NB4 (cell line): ENCODE data around the gene CPEB2.

Experiments used
- DNase-seq: peaks from one replicate; pipeline ENCODE4 v3.0.0; 2010; ENCODE audit warnings: low read depth
- H3K4me3 ChIP-seq: one replicate; pipeline ENCODE4 v1.5.1; 2011; ENCODE audit warnings: mild to moderate bottlenecking, low read depth, low read length, moderate library complexity
- MAX ChIP-seq: IDR thresholded peaks from 2 replicates; pipeline ENCODE4 v1.6.1; 2011; ENCODE audit warnings: low read depth, low read length
- MYC ChIP-seq: IDR thresholded peaks from 2 replicates; pipeline ENCODE4 v1.6.1; 2011; ENCODE audit warnings: low read depth, low read length
- POLR2A ChIP-seq: IDR thresholded peaks from 2 replicates; pipeline ENCODE4 v1.6.1; 2011; ENCODE audit warnings: mild to moderate bottlenecking; ENCODE audit not compliant: insufficient read length; ENCODE audit errors: extremely low read depth
- TF ChIP-seq, protein P1 (sequence below): IDR thresholded peaks from one replicate; pipeline ENCODE4 v1.5.1; 2012; ENCODE audit warnings: low read depth, low read length

CPEB2 gene

DNA sequence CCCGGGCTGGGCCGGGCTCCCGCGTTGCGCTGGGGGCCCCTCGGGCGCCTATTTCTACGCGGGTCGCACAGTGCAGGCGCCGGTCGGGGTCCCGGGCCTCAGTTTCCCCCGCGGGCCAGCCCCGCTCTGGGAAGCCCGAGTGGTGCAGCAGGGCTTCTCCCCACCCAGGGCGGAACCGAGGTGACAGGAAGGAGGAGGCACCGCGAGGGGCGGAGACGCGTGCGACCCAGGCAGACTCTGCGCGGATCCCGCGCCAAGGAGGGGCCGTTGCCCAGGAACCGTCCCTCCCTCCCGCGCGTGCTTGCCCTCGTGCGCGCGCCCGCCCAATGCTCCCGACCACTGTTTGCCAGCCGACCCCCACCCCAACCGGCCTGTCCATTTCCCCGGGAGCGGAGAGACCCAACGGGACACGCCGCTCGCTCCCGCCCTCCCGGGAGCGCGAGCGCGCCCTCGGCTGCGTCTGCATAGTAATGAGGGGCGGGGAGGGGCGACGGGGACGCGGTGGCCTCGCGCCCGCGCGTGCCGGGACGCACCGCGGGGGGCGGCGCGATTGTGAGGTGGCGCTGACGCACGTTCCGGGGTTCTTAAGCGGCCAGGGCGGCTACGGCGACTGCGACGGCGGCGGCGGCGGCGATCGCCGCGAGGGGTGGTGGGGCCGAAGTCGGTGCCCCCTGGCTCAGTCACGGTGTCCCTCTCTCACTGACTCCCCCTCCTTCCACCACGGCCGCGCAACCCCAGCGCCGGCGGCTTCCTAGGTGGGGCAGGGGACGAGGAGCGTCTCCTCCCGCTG, at the start of gene CPEB2:
Gene CPEB2 (plus strand): TSS at position 613 of the 790 bp plus-strand sequence. CDS start 193 bp downstream, outside the sequence.
- TF ChIP-seq MYC (peak; percentile 79), MAX (peak; percentile 78), POLR2A (peak; percentile 87)
- TF ChIP-seq, protein P1, sequence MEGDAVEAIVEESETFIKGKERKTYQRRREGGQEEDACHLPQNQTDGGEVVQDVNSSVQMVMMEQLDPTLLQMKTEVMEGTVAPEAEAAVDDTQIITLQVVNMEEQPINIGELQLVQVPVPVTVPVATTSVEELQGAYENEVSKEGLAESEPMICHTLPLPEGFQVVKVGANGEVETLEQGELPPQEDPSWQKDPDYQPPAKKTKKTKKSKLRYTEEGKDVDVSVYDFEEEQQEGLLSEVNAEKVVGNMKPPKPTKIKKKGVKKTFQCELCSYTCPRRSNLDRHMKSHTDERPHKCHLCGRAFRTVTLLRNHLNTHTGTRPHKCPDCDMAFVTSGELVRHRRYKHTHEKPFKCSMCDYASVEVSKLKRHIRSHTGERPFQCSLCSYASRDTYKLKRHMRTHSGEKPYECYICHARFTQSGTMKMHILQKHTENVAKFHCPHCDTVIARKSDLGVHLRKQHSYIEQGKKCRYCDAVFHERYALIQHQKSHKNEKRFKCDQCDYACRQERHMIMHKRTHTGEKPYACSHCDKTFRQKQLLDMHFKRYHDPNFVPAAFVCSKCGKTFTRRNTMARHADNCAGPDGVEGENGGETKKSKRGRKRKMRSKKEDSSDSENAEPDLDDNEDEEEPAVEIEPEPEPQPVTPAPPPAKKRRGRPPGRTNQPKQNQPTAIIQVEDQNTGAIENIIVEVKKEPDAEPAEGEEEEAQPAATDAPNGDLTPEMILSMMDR: no peak
- peak within 1 kb of the TSS; percentile 85 for H3K4me3 ChIP-seq
- peak; percentile 97 for DNase-seq

DNA sequence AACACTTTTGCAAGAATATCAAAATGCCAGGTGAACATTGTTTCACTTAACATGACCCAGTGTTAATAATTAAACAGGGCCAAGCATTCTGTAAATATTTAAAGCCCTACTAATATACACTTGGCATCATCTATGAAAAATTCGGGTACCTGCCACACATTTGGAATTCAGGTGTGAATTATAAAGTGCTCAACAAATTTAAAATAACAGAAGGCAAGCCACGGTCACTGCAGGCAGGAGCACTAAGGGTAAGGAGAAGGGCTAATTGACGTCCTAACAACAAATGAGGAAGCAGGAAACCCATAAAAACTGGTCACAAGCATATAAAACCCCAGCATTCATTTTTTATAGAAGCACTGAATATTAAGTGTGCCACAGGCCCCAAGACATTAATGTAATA, 43.8 kb upstream of the CPEB2 start:
- peak; percentile 42 for DNase-seq
- TF ChIP-seq, protein P1: no peak
- TF ChIP-seq MAX: no peak
- TF ChIP-seq MYC: no peak
- no peak for TF ChIP-seq POLR2A
- no peak overlapping the region for H3K4me3 ChIP-seq

- TF ChIP-seq POLR2A: no peak
- DNase-seq: peak; percentile 9
- no peak overlapping the region for H3K4me3 ChIP-seq
Measured at GRCh38 chr4:14961292-14961691, 41.0 kb upstream of the CPEB2 start.

DNA sequence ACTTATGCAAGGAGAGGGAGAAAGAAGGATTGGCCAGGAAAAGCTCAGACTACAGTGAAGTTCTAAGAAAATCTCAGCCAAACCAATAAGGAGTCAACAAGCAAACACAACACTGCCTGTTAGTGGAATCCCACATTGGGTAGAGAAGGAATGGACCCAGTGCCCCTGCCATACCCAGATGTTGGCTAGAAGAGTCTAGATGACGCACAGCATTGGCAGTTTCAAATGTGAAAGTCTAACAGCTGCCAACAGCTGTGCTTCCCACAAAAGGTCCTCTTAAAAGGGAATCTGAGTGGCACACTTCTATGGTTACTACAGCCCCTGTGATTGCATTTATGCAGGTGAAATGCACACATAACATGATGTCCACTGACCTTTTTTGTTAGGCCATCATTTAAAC, 37.2 kb upstream of the CPEB2 start:
- H3K4me3 ChIP-seq: no peak overlapping the region
- DNase-seq: no peak
- no peak for TF ChIP-seq POLR2A
- TF ChIP-seq, protein P1: no peak

DNA sequence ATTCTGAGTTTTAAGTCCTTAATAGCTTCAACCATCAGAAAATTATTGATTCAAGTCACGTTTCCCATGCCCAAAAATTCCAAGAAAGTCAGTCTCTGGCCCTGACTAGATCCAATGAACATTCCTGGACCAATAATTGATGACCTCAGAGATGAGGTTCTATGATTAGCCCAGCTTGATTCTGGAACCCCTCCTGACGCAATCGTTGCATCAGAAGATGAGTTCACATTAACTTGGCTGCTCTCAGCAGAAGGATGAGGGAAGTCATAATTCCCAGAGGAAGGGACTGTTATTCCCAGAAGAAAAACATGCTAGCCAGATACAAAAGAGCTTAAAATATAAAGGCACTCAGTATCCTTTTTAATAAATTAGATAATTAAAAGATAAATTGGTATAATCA, 34.3 kb upstream of the CPEB2 start:
- TF ChIP-seq POLR2A: no peak
- TF ChIP-seq, protein P1: no peak
- no peak for TF ChIP-seq MYC
- TF ChIP-seq MAX: no peak
- no peak overlapping the region for H3K4me3 ChIP-seq

DNA sequence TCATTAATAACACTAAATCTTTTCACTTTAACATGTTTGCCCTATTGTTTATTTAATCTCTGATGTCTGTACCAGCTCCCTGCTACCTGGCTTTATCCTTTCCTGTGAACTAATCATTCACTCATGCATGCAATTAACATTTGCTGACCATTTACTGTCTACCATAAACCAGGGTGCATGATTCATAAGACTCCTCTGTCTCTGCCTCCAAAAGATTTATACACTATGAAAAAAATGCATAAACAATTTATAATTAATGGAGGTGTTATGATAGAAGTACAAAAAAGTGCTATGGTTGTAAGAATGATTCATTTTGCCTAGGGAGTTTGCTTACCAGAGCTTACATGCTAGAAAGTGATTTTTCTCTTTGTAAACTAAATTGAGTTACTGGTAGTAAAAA, 24.5 kb upstream of the CPEB2 start:
- no peak for DNase-seq
- TF ChIP-seq MAX (no peak), POLR2A (no peak), MYC (no peak)
- TF ChIP-seq, protein P1: no peak
- no peak overlapping the region for H3K4me3 ChIP-seq

More for the DNA sequence above, 34.3 kb upstream of the CPEB2 start:
- no peak for DNase-seq
